MM.1S (cell line): ENCODE results near the gene MANSC1.

Experiments
- DNase-seq: peaks from one replicate; pipeline ENCODE4 v3.0.0-alpha.2; 2015
- H2AFZ ChIP-seq: fragments of 300-600 bp; sonication (generic); 2 replicates; pipeline ENCODE4 v1.6.0; 2016; ENCODE audit warnings: antibody characterized with exemption, low read length
- H3F3A ChIP-seq: fragments of 300-600 bp; sonication (generic); 2 replicates; pipeline ENCODE4 v1.6.1; 2016; ENCODE audit warnings: mild to moderate bottlenecking, antibody characterized with exemption, low read length, moderate library complexity, mixed read lengths; ENCODE audit not compliant: insufficient read depth
- H3K27ac ChIP-seq: fragments of 300-600 bp; sonication (generic); 2 replicates; pipeline ENCODE4 v1.5.1; 2016; ENCODE audit warnings: mild to moderate bottlenecking, low read length
- H3K27me3 ChIP-seq: fragments of 300-600 bp; sonication (generic); replicated peaks from 2 replicates; pipeline ENCODE4 v1.6.0; 2016; ENCODE audit warnings: low read length; ENCODE audit not compliant: insufficient read depth
- H3K36me3 ChIP-seq: fragments of 300-600 bp; sonication (generic); replicated peaks from 2 replicates; pipeline ENCODE4 v1.6.1; 2016; ENCODE audit warnings: mild to moderate bottlenecking, low read length, mixed read lengths; ENCODE audit not compliant: insufficient read depth
- H3K4me1 ChIP-seq: fragments of 300-600 bp; sonication (generic); 2 replicates; pipeline ENCODE4 v1.6.1; 2016; ENCODE audit warnings: low read length, mixed read lengths
- H3K4me2 ChIP-seq: fragments of 300-600 bp; sonication (generic); 2 replicates; pipeline ENCODE4 v1.6.0; 2016; ENCODE audit warnings: low read depth, low read length
- H3K4me3 ChIP-seq: fragments of 300-600 bp; sonication (generic); 2 replicates; pipeline ENCODE4 v1.5.1; 2016; ENCODE audit warnings: low read length, mixed read lengths
- H3K79me2 ChIP-seq: fragments of 300-600 bp; sonication (generic); 2 replicates; pipeline ENCODE4 v1.6.1; 2016; ENCODE audit warnings: mixed run types, low read length, mixed read lengths
- H3K9ac ChIP-seq: fragments of 300-600 bp; sonication (generic); 2 replicates; pipeline ENCODE4 v1.6.1; 2016; ENCODE audit warnings: low read length, mixed read lengths
- H3K9me2 ChIP-seq: fragments of 300-600 bp; sonication (generic); replicated peaks from 2 replicates; pipeline ENCODE4 v1.6.1; 2016; ENCODE audit warnings: mild to moderate bottlenecking, low read length, mixed read lengths; ENCODE audit not compliant: insufficient read depth
- H3K9me3 ChIP-seq: fragments of 300-600 bp; sonication (generic); replicated peaks from 2 replicates; pipeline ENCODE4 v1.6.1; 2016; ENCODE audit warnings: mild to moderate bottlenecking, low read length, mixed read lengths; ENCODE audit not compliant: insufficient read depth
- H4K20me1 ChIP-seq: fragments of 300-600 bp; sonication (generic); 2 replicates; pipeline ENCODE4 v1.6.1; 2016; ENCODE audit warnings: mild to moderate bottlenecking, low read length, moderate library complexity, mixed read lengths; ENCODE audit not compliant: insufficient read depth
- EZH2 ChIP-seq: fragments of 300-600 bp; sonication (generic); optimal IDR thresholded peaks from 2 replicates; pipeline ENCODE3; 2017; ENCODE audit warnings: low read depth, mild to moderate bottlenecking, antibody characterized with exemption, low read length, mixed read lengths
- EZH2phosphoT487 ChIP-seq: fragments of 300-600 bp; sonication (generic); IDR thresholded peaks from 2 replicates; pipeline ENCODE4 v1.6.1; 2018; ENCODE audit warnings: antibody characterized with exemption, low read length
- TF ChIP-seq, protein P1 (sequence below): fragments of 300-600 bp; sonication (generic); IDR thresholded peaks from 2 replicates; pipeline ENCODE4 v1.5.1; 2016; ENCODE audit warnings: antibody characterized with exemption, low read length, mixed read lengths

Gene MANSC1

DNA sequence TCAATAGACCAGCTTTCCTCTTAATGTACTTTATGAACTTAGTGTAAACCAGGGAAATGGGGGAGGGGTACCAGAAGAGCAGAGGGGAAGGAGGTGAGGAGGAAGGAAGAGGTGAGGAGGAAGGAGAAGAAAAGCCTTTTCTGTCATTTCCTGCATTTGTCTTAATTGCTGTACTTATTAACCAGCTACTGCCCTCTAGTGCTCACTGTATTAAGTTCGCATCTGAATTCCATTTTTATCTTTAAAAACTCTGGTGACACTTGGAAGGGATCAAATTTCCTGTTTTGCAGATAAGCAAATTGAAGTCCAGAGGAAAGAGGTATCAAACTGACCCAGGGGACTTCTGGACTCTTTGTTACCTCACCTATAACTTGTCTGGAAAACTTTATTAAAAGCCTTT, 22.2 kb downstream of the MANSC1 start:
- peak; percentile 69 for DNase-seq
- Histone ChIP-seq H3K9me3 (no peaks in the 10 kb centered on the region), H3K36me3 (no peaks in the 10 kb centered on the region), H3K4me3 (no peak overlapping the region), H3K79me2 (no peaks in the 10 kb centered on the region), H3K27ac (no peak overlapping the region), H3F3A (no peaks in the 10 kb centered on the region), H3K27me3 (no peaks in the 10 kb centered on the region), H4K20me1 (no peaks in the 10 kb centered on the region), H3K4me2 (no peak overlapping the region), H3K9me2 (no peaks in the 10 kb centered on the region), H3K4me1 (no peaks in the 10 kb centered on the region), H3K9ac (no peak overlapping the region), H2AFZ (no peak overlapping the region)
- TF ChIP-seq EZH2phosphoT487 (no peak), EZH2 (no peak)
- TF ChIP-seq, protein P1, sequence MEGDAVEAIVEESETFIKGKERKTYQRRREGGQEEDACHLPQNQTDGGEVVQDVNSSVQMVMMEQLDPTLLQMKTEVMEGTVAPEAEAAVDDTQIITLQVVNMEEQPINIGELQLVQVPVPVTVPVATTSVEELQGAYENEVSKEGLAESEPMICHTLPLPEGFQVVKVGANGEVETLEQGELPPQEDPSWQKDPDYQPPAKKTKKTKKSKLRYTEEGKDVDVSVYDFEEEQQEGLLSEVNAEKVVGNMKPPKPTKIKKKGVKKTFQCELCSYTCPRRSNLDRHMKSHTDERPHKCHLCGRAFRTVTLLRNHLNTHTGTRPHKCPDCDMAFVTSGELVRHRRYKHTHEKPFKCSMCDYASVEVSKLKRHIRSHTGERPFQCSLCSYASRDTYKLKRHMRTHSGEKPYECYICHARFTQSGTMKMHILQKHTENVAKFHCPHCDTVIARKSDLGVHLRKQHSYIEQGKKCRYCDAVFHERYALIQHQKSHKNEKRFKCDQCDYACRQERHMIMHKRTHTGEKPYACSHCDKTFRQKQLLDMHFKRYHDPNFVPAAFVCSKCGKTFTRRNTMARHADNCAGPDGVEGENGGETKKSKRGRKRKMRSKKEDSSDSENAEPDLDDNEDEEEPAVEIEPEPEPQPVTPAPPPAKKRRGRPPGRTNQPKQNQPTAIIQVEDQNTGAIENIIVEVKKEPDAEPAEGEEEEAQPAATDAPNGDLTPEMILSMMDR: peak; percentile 70

DNA sequence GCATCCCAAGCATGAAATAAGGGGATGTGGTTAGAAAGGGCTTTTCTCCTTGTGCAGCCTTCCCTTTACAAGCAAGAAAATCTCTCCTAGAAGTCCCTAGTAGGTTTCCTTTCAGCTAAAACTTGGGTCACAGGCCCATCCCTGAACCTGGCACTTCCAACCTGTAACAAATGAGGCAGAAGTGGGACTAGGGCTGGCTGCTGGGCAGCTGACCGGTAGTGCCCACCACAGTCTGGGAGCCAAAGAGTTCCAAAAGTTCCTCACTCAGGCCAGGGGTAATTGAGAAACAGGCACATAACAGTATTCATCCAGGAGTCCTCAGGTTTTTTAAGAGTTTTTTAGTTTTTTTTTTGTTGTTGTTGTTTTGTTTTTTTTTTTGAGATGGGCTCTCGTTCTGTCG, 23.8 kb downstream of the MANSC1 start:
- no peak overlapping the region for H3K27ac ChIP-seq

DNA sequence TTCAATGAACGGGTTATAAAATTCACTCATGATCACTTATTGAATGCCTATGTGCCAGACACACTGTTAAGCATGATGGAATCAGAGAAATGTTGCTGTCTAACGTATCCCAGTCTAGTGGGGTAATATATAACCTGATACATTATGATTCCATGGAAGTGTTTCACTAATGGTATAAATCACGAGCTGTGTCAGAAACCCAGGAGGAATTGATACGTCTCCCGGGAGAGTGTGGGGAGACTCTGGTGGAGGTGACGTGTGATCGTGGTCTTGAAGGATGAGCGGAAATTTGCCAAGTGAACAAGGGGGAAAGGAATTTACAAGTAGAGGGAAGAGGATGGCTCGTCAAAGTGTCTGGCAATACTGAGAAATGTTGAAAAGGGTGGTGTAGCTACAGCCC, 26.5 kb downstream of the MANSC1 start:
- no peaks in the 10 kb centered on the region for H3F3A ChIP-seq
- H3K4me1 ChIP-seq: no peaks in the 10 kb centered on the region
- H3K9me3 ChIP-seq: no peaks in the 10 kb centered on the region
- no peaks in the 10 kb centered on the region for H3K36me3 ChIP-seq
- TF ChIP-seq, protein P1: no peak
- TF ChIP-seq EZH2phosphoT487: no peak
- TF ChIP-seq EZH2: no peak
- DNase-seq: no peak
- H3K27ac ChIP-seq: no peak overlapping the region
- H3K4me3 ChIP-seq: no peak overlapping the region
- H3K4me2 ChIP-seq: no peak overlapping the region
- no peaks in the 10 kb centered on the region for H3K79me2 ChIP-seq
- H4K20me1 ChIP-seq: no peaks in the 10 kb centered on the region
- no peaks in the 10 kb centered on the region for H3K9me2 ChIP-seq
- no peak overlapping the region for H3K9ac ChIP-seq
- H2AFZ ChIP-seq: no peak overlapping the region
- no peaks in the 10 kb centered on the region for H3K27me3 ChIP-seq

More for the DNA sequence above, 23.8 kb downstream of the MANSC1 start:
- TF ChIP-seq EZH2 (no peak), EZH2phosphoT487 (no peak)
- TF ChIP-seq, protein P1: no peak
- DNase-seq: no peak
- Histone ChIP-seq H3K9me3 (no peaks in the 10 kb centered on the region), H3K36me3 (no peaks in the 10 kb centered on the region), H4K20me1 (no peaks in the 10 kb centered on the region), H3K9ac (no peak overlapping the region), H3K27me3 (no peaks in the 10 kb centered on the region), H3K4me2 (no peak overlapping the region), H3K4me1 (no peaks in the 10 kb centered on the region), H3F3A (no peaks in the 10 kb centered on the region), H3K9me2 (no peaks in the 10 kb centered on the region), H2AFZ (no peak overlapping the region), H3K79me2 (no peaks in the 10 kb centered on the region), H3K4me3 (no peak overlapping the region)

GRCh38 chr12:12323118-12323517, 26.9 kb downstream of the MANSC1 start:
- TF ChIP-seq, protein P1: no peak
- Histone ChIP-seq H3K9me3 (no peaks in the 10 kb centered on the region), H3F3A (no peaks in the 10 kb centered on the region), H3K4me1 (no peaks in the 10 kb centered on the region), H3K9ac (no peak overlapping the region), H3K27me3 (no peaks in the 10 kb centered on the region), H3K9me2 (no peaks in the 10 kb centered on the region), H4K20me1 (no peaks in the 10 kb centered on the region), H3K4me3 (no peak overlapping the region), H2AFZ (no peak overlapping the region), H3K36me3 (no peaks in the 10 kb centered on the region), H3K4me2 (no peak overlapping the region), H3K79me2 (no peaks in the 10 kb centered on the region), H3K27ac (no peak overlapping the region)
- no peak for DNase-seq
